NCI-H748 treated with DMSO at 0.1 percent for 48 hours (cell line): ENCODE measurements around the gene ROR1.

Experiments used
- DNase-seq: peaks from one replicate; lab custom pipeline; 2025; lab: John Stamatoyannopoulos, UW

The ROR1 gene

DNA sequence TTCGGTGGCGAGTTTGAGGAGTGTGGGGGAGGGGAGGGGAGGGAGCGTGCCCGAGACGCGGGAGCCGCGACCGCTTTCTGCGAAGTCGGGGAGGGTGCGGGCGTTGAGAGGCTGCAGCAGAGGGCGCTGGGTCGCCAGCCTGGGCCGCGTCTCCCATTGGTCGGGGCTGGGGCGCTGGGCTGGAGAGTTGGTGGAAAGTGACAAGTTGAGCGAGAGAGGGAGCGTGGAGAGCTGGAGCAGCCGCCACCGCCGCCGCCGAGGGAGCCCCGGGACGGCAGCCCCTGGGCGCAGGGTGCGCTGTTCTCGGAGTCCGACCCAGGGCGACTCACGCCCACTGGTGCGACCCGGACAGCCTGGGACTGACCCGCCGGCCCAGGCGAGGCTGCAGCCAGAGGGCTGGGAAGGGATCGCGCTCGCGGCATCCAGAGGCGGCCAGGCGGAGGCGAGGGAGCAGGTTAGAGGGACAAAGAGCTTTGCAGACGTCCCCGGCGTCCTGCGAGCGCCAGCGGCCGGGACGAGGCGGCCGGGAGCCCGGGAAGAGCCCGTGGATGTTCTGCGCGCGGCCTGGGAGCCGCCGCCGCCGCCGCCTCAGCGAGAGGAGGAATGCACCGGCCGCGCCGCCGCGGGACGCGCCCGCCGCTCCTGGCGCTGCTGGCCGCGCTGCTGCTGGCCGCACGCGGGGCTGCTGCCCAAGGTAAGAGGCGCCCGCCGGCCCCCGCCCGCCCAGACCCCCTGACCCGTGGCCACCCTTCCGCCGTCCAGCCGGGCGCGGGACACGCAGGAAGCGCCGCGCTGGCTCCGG, at the start of gene ROR1:
Gene ROR1, plus strand, starts transcription at position 203 of the 802 bp plus-strand sequence.
- DNase-seq = peak; percentile 19

DNA sequence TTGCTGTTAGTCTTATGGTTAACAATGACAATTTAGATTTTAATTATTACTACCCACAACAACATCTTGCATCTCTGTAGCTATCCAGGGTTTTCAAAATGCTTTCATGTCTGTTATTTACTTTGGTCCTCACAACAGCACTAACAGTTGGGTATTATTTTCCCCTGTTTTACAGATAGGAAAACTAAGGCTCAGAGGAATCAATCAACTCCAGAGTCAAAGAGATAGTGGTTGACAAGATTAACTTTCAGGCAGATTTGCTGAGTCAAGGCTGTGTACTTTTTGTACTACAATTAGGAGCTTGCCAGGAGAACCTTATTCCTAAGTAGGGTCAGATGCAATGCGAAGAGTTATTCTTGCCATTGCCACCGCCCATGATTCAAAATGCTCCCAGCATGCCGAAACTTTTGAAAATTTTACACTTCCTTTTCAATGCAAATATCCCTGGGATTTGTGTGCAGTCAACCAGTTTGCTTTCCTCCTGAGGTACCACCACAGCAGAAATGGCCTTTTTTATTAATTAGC, 49.4 kb upstream of the ROR1 start:
- DNase-seq = no peak

DNA sequence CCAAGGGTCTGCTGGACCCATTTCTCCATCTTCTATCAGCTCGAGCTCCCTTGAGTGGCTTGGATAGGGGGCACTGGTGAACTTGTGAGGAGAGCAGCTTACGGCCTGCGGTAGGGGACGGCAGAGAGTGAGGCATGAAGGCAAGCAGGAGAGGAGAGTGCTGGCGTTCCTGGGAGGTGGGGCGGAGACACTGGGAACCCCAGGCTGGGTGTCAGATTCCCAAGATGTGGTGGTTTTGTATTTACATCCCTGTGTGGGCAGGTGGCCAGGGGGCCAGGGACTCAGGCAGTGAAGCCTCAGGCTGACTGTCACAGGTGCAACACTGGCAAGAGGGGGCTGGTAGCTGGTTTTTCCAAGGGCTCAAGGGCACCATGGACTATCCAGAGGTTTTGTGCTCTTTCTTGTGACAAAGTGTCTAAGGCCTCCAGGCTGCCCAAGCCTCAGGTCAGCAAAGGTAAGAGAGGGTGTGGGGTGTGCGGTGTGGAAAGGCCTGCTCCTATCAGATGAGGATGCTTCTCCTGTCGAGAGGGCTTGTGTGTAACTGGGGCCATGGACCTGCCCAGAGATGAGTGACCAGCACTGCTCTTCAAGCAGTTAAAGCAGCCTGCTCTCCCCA, 45.1 kb upstream of the ROR1 start:
- DNase-seq = no peak

DNA sequence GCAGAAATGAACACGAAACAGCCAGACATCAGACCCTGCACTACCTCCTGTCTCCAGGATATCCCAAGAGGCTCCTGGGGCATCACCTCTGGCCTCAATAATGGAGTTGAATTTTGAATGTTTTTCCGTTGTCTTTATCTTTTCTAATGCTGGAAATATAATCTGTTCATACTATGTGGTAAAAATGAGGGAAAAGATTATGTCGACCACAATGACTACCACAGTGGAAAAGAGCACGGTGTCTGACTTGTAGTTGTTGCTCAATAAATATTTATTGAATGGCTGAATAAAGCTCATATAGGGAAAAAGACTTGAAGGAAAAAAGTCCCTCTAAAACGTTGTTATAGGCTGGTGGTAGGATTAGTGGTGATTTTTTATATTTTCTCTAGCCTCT, 44.6 kb upstream of the ROR1 start:
- DNase-seq = no peak

DNA sequence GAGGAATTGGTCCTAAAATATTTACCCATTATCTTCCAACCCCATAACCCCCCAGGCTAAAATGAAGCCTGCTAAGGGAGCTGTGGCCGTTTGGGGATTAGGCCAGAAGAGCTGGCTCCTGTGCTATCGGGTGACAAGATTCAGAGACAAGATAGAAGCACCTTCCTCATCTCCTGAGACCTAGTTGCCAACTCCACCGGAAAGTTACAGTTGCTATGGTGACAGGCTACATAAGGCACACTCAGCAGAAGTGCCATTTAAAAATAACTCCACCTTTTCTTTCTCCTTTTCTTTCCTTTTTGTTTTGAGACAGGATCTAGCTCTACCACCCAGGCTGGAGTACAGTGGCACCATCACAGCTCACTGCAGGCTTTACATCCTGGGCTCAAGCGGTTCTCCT, 43.6 kb upstream of the ROR1 start:
- DNase-seq = no peak

DNA sequence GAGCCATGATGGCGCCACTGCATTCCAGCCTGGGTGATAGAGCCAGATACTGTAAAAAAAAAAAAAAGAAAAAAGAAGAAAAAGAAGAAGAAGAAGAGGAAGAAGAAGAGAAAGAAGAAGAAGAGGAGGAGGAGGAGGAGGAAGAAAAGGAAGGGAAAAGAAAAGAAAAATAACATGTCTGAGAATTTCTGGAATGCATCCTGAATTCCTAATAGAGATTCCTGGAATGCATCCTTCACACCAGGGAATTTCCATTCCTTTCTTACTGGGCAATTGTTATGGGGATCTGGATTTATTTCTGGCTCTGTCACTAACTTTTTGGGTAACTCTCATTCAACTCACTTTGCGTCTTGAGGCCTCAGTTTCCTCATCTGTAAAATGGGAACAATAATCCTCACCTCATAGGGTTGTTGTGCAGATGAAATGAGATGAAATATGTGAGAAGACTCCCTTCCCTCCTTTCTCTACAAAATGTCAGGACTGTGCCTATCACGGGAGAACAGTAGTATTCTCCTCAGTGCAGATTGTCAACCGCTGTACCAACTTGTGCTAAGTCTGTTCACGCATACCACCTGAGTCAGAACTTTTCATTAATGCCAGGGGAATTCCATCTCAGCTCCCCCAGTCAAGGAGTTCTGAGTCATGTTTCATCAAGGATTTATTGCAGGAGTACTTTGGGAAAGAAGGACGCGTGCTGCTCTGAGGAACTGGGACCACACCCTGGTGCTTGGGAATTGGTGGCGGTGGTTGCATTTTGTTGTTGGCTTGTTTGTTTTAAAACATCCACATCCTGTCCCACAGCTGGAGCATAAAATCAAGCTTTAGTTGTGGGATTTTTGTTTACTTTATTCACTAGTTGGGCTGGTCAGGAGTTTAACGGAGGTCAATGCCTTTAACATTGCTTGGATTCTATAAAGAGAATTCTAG, 42.4 kb upstream of the ROR1 start:
- no peak for DNase-seq

DNA sequence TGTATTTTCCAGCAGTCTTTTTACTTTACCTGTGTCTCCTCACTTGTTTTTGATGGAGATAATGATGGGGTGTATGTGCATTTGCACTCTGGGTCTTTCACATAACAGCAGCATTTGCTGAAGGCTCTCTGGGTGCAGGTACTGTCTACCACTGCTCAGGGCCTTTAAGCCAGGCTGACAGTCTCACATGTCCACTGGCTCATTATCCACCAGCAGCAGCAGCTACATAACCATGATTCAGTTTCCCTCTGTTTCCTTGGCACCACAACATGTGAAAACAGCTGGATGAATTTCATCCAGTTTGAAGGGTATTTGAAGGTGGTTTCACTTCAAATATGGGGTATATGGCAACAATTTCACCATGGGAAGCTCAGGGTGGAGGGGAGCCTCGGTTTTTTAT, 41.2 kb upstream of the ROR1 start:
- no peak for DNase-seq

DNA sequence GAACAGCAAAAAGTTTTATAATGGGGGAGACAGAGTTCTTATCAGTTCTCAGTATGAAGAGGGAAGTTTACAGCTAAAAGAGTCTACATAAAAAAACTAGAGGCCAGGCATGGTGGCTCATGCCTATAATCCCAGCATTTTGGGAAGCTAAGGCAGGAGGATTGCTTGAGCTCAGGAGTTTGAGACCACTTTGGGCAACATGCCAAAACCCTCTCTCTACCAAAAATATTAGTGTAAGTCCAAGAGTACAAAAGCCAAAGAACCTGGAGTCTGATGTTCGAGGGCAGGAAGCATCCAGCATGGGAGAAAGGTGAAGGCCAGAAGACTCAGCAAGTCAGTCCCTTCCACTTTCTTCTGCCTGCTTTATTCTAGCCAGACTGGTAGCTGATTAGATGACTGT, 35.0 kb upstream of the ROR1 start:
- no peak for DNase-seq

DNA sequence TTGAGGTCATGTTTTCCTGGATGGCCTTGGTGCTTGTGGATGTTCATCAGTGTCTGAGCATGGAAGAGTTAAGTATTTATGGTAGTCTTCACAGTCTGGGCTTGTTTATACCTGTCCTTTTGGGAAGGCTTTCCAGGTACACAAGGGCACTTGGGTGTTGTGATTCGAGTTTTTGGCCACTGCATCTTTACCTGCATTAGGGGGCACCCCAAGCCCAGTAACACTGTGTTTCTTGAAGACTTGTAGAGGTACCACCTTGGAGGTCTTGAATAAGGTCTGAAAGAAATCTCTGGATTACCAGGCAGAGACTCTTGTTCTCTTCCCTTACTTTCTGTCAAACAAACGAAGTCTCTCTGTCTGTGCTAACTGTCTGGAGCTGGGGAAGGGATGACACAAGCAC, 34.4 kb upstream of the ROR1 start:
- DNase-seq = no peak

DNA sequence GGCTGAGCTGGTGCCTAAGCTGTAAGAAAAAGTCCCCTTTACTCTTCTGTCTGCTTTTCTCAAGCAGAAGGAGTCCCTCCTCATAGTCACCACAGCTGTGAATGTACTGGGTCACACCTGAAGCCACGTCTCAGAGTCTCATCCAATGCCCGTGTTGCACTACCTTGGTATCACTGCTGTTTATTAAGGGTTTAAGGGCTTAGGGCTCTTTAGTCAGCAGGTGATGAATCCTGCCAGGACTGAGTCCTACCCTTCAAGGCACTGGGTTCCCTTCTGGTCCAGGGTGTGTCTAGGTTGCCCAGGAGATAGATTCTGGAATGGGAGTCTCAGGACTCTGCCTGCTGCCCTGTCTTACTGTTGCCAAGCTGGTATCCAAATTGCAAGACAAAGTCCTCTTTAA, 33.4 kb upstream of the ROR1 start:
- no peak for DNase-seq

DNA sequence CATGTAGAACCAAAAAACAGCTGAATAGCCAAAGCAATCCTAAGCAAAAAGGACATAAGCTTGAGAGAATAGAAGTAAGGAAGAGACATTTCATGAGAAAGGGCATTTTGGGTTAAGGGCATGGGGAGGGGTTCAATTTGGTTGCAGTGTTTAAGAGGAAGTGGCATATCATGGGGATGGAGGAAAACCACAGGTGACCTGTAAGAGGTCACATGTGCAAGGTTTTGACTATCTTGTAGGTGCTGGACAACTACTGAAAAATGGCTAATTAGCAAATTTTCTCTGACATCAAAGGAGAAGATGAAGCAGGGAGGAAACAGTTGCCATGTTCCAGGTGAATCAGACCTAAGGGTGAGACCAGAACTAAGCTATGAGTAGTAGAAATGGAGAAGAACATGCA, 31.3 kb upstream of the ROR1 start:
- DNase-seq = no peak

DNA sequence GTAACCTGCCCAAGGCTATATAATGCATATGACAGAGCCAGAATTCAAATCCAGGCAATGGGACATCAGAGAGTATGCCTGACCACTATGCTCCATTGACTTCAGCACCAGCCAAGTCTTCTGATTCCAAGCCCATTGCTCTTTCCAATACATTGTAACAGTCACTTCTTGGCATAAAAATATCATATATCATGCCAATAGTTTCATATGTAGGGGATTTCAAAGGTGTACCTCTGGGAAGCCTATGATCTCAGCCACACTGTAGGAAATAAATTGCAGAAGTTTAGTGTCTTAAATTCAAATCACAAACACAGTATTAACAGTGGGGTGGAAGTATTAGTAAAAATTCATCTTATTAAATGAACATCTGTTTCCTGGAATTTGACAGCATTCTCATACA, 30.0 kb upstream of the ROR1 start:
- no peak for DNase-seq

DNA sequence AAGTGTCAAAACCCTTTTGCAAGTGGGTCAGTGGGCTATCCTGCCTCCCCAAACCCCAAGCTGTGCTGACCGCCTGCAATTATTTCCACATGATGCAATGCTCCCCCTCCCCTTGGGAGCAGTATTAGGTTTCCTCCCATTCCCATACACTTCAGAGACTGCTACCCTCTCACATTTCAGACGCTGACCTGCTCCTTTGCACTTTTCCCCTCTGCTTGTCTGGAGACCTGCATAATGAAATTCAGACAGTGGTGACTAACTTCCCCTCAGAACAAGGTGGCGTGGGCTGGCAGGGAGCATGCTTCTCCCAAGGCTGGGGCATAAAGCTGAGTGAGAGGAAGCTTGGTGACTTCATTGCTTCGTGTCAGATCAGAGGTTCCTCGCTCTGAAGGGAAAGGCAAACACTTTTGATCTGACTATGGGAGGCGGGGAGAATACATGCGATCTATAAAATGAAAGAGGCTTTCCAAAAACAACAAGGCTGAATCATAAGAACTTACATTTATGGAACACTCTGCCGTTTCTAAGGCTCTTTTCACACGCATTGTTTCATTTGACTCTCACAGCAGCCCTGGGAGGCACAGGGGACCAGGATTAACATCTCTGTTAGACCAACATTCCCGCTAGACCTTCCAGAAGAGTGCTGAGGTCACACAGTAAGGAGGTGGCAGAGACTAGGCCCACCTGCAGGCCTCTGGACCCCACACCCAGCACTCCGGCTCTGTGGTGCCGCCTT, 27.5 kb upstream of the ROR1 start:
- DNase-seq = no peak

DNA sequence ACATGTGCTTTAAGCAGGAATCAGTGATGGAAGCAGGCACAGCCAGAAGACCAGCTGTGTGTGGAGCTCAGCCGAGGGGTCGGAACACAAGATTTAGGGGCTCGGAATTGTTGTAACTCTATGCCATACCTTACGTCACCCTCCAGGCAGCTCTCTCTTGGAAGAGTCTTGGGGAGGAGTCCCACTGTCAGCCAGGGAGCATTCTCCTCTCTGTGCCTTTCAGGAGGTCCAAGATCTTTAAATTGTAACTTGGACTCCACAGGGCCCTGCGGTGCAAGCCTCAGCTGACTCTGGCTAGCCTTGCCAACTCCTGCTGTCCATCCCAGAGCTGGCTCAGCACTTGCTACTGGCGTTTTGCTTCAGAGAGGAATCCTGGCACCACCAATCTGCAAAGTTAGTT, 26.4 kb upstream of the ROR1 start:
- DNase-seq = no peak

DNA sequence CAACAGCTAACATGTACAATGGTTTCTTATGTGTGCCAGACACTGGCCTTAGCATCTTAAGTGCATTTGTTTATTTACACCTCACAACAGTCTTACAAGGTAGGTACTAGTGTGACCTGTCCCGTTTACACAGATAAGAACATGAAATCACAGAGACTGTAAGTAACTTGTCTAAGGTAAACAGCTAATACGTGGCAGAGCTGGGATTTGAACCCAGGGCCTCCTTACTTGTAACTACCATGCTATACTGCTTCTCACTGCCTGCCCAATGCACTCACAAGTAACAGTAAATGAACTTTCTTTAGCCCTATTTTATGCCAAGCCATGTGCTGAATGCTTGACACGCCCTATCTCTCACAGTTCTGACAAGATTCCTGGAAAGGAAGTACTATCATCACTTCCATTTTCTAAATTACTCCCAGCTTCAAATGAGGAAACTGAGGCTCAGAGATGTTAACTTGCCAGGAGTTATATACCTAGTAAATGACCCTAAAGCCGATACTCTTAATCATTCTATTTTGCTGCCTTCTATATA, 25.7 kb upstream of the ROR1 start:
- no peak for DNase-seq

DNA sequence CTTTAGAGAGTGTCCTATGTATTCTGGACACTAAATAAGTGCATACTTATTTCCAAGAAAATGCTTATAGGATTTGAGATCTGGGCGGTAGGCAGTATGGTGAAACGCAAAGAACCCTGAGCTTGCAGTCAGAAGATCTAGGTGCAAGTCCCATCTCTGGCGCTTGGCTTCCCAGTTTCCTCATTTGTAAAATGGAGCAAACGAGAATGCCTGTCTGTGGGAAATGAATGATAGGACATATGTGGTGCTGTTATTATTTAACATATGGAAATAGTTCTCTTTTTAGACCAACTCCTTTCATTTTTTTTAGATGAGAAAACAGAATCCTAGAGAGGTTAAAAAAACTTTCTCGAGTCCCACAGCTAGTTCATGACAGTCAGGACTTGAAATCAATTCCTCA, 25.2 kb upstream of the ROR1 start:
- DNase-seq = no peak

DNA sequence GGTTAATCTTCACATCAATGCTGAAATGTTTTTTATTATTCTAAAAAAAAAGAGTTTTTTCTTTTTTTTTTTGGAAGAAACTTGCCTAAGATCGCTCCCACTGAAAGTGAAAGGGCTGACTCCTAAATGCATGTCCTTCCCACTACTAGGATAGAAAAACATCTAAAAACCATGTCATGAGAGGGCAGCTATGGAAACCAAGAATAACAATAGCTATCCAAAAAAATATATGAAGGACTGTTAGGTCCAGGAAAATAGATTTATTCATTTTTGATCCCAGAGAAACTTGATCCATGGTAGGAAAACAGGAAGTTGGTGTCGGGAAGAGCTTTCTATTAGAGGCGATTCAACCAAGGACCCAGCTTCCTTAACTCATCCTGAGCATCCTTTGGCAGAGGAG, 23.1 kb upstream of the ROR1 start:
- DNase-seq = no peak

DNA sequence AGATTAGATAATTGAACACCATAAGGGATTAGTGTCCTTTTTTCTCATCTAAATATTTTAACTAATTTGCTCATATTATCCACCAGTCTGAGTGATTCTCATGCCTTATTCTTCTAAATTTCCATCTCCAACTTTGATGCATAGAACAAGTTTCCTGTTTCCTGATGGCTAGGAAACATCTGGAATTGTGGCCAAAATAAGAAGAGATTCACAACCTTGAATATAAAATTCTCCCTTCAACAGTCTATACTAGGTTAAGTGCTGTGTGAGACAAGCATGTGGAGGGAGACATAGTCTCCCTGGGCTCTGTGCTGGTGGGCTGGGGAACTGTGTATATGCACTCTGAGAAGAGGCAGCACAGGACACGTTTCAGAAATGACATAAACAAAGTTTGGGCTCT, 21.6 kb upstream of the ROR1 start:
- no peak for DNase-seq

DNA sequence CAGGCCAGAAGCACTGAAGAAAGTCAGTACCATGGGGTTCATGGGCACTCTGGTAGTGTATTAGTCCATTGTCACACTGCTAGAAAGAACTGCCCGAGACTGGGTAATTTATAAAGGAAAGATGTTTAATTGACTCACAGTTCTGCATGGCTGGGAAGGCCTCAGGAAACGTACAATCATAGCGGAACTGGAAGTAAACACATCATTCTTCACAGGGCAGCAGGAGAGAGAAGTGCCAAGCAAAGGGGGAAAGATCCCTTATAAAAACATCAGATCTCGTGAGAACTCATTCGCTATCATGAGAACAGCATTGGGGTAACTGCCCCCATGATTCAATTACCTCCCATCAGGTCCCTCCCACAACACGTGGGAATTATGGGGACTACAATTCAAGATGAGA, 20.2 kb upstream of the ROR1 start:
- no peak for DNase-seq

DNA sequence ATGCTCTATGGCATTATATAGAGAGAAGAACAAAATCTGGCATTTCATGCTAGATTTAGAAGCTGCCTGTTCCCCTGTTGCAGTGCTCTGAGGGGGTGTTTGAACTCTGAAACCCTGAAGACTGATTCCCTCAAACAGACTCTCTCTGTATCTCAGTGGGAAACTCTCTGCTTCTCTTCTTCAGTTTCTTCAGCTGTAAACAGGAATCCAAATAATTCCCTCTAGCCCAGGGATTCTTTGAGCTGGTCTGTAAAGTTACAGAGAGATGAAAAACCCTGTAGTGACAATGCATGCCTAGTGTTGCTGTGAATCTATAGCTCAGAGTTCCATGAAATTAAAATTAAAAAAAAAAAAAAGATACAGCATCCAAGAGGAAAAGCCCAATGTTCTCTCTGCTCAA, 17.0 kb upstream of the ROR1 start:
- no peak for DNase-seq

DNA sequence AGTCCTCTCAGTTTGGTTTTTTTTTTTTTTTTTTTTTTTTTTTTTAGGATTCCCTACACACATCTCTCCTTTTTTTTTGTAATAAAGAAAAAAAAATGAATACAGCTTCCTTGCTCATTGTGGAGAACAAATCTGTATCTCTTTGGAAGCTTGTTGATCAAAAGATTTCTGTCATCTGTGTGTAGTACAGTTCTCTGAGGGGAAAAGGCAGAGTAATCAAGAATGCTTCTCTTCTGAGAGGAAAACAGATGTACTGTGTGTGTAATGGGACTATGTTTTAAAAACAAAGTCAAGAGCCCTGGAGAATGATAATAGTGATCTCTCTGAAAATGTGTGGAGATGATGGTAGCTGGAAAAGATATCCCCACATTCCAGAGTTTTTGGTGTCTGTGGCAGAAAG, 16.5 kb upstream of the ROR1 start:
- DNase-seq = no peak

DNA sequence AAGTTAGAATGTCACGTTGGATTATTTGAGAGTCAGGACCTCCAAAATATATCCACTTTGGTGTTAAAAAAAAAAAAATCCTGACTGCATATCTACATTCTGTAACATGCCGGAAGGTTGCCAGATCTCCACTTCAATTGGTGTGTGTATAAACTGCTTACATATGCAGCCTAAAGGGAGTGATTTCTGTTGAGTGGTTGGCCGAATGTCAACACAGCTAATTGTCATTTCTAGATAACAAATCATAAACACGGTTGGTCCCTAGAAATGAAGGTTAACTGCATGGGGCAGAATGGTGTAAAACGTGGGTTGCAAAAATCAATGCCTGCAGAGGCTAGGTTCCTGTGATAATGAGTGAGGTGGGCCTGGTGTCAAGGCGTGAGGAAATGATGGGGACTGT, 15.0 kb upstream of the ROR1 start:
- no peak for DNase-seq
